Adipocyte (in vitro differentiated cells): ENCODE data around the gene RANGAP1.

ENCODE experiments used
- DNase-seq: peaks from one replicate; pipeline ENCODE4 v3.0.0-alpha.2; 2015; ENCODE audit warnings: low read depth
- H3K27me3 ChIP-seq: replicated peaks from 2 replicates; pipeline ENCODE4 v1.7.0; 2013; ENCODE audit warnings: mild to moderate bottlenecking, low read length, moderate library complexity; ENCODE audit not compliant: control insufficient read depth, insufficient read depth
- H3K36me3 ChIP-seq: 2 replicates; pipeline ENCODE4 v1.7.0; 2013; ENCODE audit warnings: low read length, mild to moderate bottlenecking, moderate library complexity; ENCODE audit not compliant: control insufficient read depth, insufficient read depth, severe bottlenecking
- H3K4me1 ChIP-seq: 2 replicates; pipeline ENCODE4 v1.7.0; 2013; ENCODE audit warnings: mild to moderate bottlenecking, low read length, moderate library complexity; ENCODE audit not compliant: control insufficient read depth, insufficient read depth
- H3K4me3 ChIP-seq: 2 replicates; pipeline ENCODE4 v1.7.0; 2013; ENCODE audit warnings: mild to moderate bottlenecking, low read length, moderate library complexity
- H3K9ac ChIP-seq: 2 replicates; pipeline ENCODE4 v1.7.0; 2013; ENCODE audit warnings: mild to moderate bottlenecking, low read length, moderate library complexity
- H3K9me3 ChIP-seq: 2 replicates; pipeline ENCODE4 v1.7.0; 2013; ENCODE audit warnings: mild to moderate bottlenecking, low read length, moderate library complexity; ENCODE audit not compliant: control insufficient read depth

The RANGAP1 gene

DNA sequence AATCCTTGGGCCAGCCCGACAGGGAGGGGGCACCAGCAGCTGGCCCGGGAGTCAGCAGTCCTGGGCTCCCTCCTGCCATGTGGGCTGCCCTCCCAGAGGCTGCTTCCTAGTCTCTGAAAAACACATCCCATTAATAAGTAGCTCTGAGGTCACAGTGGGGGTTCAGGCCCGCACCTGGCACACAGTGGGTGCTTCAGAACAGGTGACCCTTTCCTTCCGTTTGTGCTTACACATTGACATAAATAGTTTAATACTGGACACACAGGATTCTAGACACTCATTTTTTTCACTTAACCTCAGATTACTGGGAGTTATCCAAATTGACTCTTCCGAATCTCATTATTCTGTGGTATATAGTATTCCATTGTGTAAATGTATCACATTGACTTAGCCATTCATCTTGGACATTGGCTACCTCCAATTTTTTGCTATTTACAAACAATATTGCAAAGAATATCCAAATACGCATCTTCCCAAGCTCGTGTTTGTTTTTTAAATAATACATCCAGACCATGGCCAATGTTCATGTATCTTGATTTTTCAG, 44.8 kb downstream of the RANGAP1 start:
- Histone ChIP-seq H3K4me3 (no peak overlapping the region), H3K27me3 (peaks cover 9% of the 10 kb centered on the region), H3K9ac (no peak overlapping the region), H3K36me3 (peaks cover 11% of the 10 kb centered on the region), H3K9me3 (no peaks in the 10 kb centered on the region), H3K4me1 (peaks cover 3% of the 10 kb centered on the region)
- no peak for DNase-seq

- H3K4me3 ChIP-seq, result no peak within 1 kb of the TSS
- no peak within 1 kb of the TSS for H3K9ac ChIP-seq
- DNase-seq, result no peak
- H3K9me3 ChIP-seq, result no peaks in the 10 kb centered on the region
- peaks cover 3% of the 10 kb centered on the region for H3K4me1 ChIP-seq
- H3K27me3 ChIP-seq, result peaks cover 9% of the 10 kb centered on the region
- H3K36me3 ChIP-seq, result peaks cover 7% of the 10 kb centered on the region
These were observed 45.4 kb downstream of the RANGAP1 start, which contains the start of gene CHADL for GRCh38 chr22:41240377-41241132. TSS of gene CHADL (minus strand) at chr22:41240931. CDS start at chr22:41240881, 50 bp downstream.

DNA sequence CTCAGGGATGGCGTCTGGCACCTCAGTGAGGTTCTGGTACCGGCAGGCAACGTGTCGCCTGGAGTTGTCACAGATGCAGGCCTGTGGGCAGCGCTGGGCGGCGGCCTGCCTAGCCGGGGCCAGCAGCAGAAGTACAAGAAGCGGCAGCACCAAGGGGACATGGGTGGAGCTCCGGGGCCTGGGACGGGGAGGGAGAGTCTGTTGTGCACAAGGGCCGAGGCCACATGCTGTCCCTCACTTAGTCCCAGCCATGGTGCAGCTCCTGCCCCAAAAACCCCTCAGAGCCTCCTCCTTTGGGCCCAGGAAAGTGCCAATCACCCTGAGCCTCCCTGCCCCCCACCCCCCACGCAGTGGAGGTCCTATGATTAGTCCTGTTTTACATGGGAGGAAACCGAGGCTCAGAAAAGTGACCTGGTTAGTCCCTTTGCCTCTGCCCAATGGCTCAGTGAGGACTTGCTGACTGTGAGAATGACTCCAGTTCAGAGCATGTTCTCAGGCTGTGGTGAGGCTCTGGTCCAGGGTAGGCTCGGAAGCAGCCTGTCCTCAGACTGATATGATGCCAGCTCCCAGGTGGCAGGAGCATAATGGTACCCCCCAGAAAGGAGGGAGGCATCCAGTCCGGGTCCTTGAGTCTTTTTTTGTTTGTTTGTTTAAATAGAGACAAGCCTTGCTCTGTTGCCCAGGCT, 46.4 kb downstream of the RANGAP1 start:
- H3K9ac ChIP-seq, result no peak overlapping the region

DNA sequence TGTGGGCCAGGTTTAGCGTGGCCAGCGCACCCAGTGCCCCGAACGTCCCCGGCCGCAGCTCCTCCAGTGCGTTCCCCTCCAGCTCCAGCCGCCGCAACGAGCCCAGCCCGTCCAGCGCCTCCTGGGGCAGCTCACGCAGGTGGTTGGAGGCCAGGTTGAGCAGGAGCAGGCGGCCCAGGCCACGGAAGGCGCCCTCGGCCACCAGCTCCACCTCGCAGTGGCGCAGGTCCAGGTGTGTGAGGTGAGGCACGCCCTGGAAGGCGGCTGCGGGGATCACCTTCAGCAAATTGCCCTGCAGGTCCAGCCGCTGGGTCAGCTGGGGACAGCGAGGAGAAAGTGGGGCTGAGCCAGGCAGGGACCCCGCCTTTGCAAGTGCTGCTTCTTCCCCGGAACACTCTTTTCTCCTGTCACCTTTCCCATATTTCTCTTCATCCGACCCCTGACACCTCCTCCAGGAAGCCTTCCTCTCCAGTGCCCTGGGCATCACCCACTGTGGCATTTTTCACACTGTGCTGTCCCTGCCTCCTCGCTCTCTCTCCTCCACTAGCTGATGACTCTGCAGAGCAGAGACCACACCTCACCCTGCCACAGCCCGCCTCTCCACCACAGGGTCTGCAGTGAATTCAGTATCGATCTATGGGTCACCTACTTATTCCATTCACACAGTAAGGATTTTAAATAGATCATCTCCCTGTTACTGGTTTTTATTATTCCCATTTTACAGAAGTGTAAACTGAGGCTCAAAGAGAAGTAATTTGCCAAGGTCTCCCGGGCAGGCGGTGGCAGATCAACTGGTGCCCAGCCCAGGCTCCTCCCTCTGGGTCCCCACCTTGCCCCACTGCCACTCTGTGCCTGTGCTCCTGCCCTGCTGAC, 47.2 kb downstream of the RANGAP1 start:
- H3K4me3 ChIP-seq, result no peak overlapping the region
- no peaks in the 10 kb centered on the region for H3K9me3 ChIP-seq
- peaks cover 3% of the 10 kb centered on the region for H3K4me1 ChIP-seq
- peak overlapping the region; percentile 58 for H3K9ac ChIP-seq
- peaks cover 9% of the 10 kb centered on the region for H3K27me3 ChIP-seq
- no peak for DNase-seq
- no peaks in the 10 kb centered on the region for H3K36me3 ChIP-seq

More for the DNA sequence above, 46.4 kb downstream of the RANGAP1 start:
- peaks cover 3% of the 10 kb centered on the region for H3K4me1 ChIP-seq
- H3K36me3 ChIP-seq, result no peaks in the 10 kb centered on the region
- no peak overlapping the region for H3K4me3 ChIP-seq
- DNase-seq, result no peak
- no peaks in the 10 kb centered on the region for H3K9me3 ChIP-seq
- peaks cover 9% of the 10 kb centered on the region for H3K27me3 ChIP-seq

GRCh38 chr22:41237707-41238569, 48.0 kb downstream of the RANGAP1 start:
- Histone ChIP-seq H3K4me3 (peak overlapping the region; percentile 62), H3K36me3 (no peaks in the 10 kb centered on the region), H3K9ac (peak overlapping the region; percentile 58), H3K27me3 (peaks cover 9% of the 10 kb centered on the region), H3K9me3 (no peaks in the 10 kb centered on the region), H3K4me1 (peaks cover 3% of the 10 kb centered on the region)
- peak; percentile 40 for DNase-seq

- DNase-seq, result no peak
- Histone ChIP-seq H3K4me3 (peak overlapping the region; percentile 62), H3K27me3 (peaks cover 9% of the 10 kb centered on the region), H3K9ac (peak overlapping the region; percentile 58), H3K9me3 (no peaks in the 10 kb centered on the region), H3K4me1 (peaks cover 3% of the 10 kb centered on the region), H3K36me3 (no peaks in the 10 kb centered on the region)
These were observed 48.8 kb downstream of the RANGAP1 start for GRCh38 chr22:41237036-41237706.

DNA sequence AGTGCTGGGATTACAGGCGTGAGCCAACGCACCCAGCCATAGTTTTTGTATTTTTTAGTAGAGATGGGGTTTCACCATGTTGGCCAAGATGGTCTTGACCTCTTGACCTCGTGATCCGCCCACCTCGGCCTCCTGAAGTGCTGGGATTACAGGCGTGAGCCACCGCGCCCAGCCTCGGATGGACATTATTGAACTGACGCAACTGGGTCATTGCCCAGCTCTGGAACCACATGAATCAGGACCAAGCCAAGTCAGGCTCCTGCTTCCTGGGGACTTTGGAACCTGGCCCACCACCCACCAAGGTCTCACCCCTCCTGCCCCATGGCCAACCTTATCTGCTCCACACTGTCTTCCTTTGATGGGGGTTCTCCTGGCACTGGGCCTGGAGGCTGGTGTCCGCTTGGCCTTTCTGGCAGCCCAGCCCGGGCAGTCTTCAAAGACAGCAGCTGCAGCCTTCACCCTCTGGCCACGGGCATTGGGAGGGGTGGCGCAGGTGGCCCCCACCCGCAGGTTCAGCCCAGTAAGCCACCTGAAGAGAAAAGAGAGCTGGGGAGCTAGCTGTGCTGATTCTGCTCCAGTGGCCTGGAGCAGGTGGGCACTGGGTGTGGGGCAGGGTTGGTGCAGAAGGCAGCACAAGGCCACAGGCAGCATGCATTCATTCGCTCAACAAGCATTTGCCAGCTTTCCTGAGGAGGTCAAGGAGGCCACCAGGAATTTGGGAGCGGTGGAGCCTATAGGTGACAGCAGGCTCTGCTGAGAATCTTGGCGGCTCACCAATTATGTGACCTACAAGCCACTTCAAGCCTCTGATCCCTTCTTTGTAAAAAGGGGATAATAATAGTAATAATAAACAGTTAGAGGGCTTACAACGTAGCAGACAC, 50.9 kb downstream of the RANGAP1 start:
- Histone ChIP-seq H3K4me3 (no peak overlapping the region), H3K9me3 (no peaks in the 10 kb centered on the region), H3K4me1 (peaks cover 3% of the 10 kb centered on the region), H3K9ac (no peak overlapping the region), H3K36me3 (peaks cover 6% of the 10 kb centered on the region), H3K27me3 (peaks cover 9% of the 10 kb centered on the region)
- no peak for DNase-seq

GRCh38 chr22:41231369-41231768, 54.6 kb downstream of the RANGAP1 start:
- no peak for DNase-seq
- Histone ChIP-seq H3K36me3 (peaks cover 25% of the 10 kb centered on the region), H3K9me3 (no peaks in the 10 kb centered on the region), H3K9ac (no peak overlapping the region), H3K27me3 (no peaks in the 10 kb centered on the region), H3K4me3 (no peak overlapping the region), H3K4me1 (no peaks in the 10 kb centered on the region)

GRCh38 chr22:41230401-41230785, 55.6 kb downstream of the RANGAP1 start:
- Histone ChIP-seq H3K4me1 (no peaks in the 10 kb centered on the region), H3K9ac (no peak overlapping the region), H3K9me3 (no peaks in the 10 kb centered on the region), H3K27me3 (no peaks in the 10 kb centered on the region), H3K4me3 (no peak overlapping the region), H3K36me3 (peaks cover 34% of the 10 kb centered on the region)
- no peak for DNase-seq
